HepG2 (cell line): ENCODE measurements around the gene SLC2A11. TPM values are rescaled to one million over a fixed set of nuclear protein-coding genes. Genes with fewer than 3 reads are reported as not detected.
"Not testable (repeated sequence)": the region's sequence is repeated elsewhere in the genome, so short reads cannot be mapped to it uniquely, and the experiment has no call there.

Experiments
- CREB1 ChIP-seq, 2 experiments: fragments of 450-650 bp in 1 of 2; IDR thresholded peaks; 2 replicates each; pipeline ENCODE4 v1.6.1; 2016 to 2017; ENCODE audit warnings: control low read depth in 1 of 2, mild to moderate bottlenecking in 1 of 2, missing compliant biosample characterization in 1 of 2, missing genetic modification characterization in 1 of 2
- HMG20A ChIP-seq: IDR thresholded peaks from 2 replicates; pipeline ENCODE4 v1.6.1; 2016; ENCODE audit warnings: borderline replicate concordance
- HNF4A ChIP-seq: sonication (generic); formaldehyde crosslinking; IDR thresholded peaks from 2 replicates; pipeline ENCODE4 v1.4.0; 2020; ENCODE audit warnings: missing genetic modification reagents
- JUN ChIP-seq: sonication (generic); formaldehyde crosslinking; IDR thresholded peaks from 2 replicates; pipeline ENCODE4 v1.4.0; 2020; ENCODE audit warnings: mild to moderate bottlenecking, missing genetic modification reagents
- JUNB ChIP-seq: sonication (generic); formaldehyde crosslinking; IDR thresholded peaks from 2 replicates; pipeline ENCODE4 v1.8.0; 2022; ENCODE audit warnings: missing genetic modification reagents, mild to moderate bottlenecking, borderline replicate concordance
- LCORL ChIP-seq, 2 experiments: fragments of 450-650 bp in 1 of 2; sonication (generic) in 1 of 2; formaldehyde crosslinking in 1 of 2; IDR thresholded peaks; 2 replicates each; pipeline versions ENCODE4 v1.5.0 to v1.6.1; 2017 to 2020; ENCODE audit warnings: antibody characterized with exemption in 1 of 2, missing genetic modification reagents in 1 of 2
- NCOA2 ChIP-seq: sonication (generic); formaldehyde crosslinking; IDR thresholded peaks from 2 replicates; pipeline ENCODE4 v1.8.0; 2022; ENCODE audit warnings: inconsistent platforms
- PITX1 ChIP-seq: sonication (generic); formaldehyde crosslinking; IDR thresholded peaks from 2 replicates; pipeline ENCODE4 v1.5.1; 2020; ENCODE audit warnings: mild to moderate bottlenecking, missing genetic modification reagents
- RARA ChIP-seq: IDR thresholded peaks from 2 replicates; pipeline ENCODE4 v1.6.1; 2016; ENCODE audit warnings: missing genetic modification reagents, missing compliant biosample characterization
- THAP11 ChIP-seq: IDR thresholded peaks from 2 replicates; pipeline ENCODE4 v1.6.1; 2016; ENCODE audit warnings: missing biosample characterization, missing genetic modification reagents
- YEATS4 ChIP-seq: sonication (generic); formaldehyde crosslinking; IDR thresholded peaks from 2 replicates; pipeline ENCODE4 v1.4.0; 2020; ENCODE audit warnings: missing genetic modification reagents, borderline replicate concordance
- ZMYM4 ChIP-seq: sonication (generic); formaldehyde crosslinking; IDR thresholded peaks from 2 replicates; pipeline ENCODE4 v1.8.1; 2023; ENCODE audit warnings: mild to moderate bottlenecking, missing genetic modification reagents
- ZNF629 ChIP-seq: sonication (generic); formaldehyde crosslinking; conservative IDR thresholded peaks from 2 replicates; pipeline ENCODE4 v1.5.0; 2020; ENCODE audit warnings: missing genetic modification reagents
- polyA plus RNA-seq, 8 experiments: library from polyadenylated mRNA; depleted of rRNA in 3 of 8; stranded (reverse) in 7 of 8; unstranded in 1 of 8; fragments of >200 nt; fragmentation: Illumina TruSeq in 4 of 8; extraction: Trizol in 4 of 8; gene quantifications; 2 replicates each; pipeline versions ENCODE4 v1.2.1 to v1.2.3, GENCODE V29; 2011 to 2016; ENCODE audit warnings: low read depth in 4 of 8, missing spikeins in 1 of 8, mixed read lengths in 1 of 8; ENCODE audit not compliant: insufficient read depth in 1 of 8
- total RNA-seq, 5 experiments: library from RNA; depleted of rRNA; stranded (reverse); fragments of >200 nt; fragmentation: Illumina TruSeq; extraction: Trizol; gene quantifications; 2 replicates each; pipeline ENCODE4 v1.2.3, GENCODE V29; 2016; ENCODE audit warnings: low read depth in 1 of 5
- TF ChIP-seq, protein P1 (sequence below): sonication (generic); formaldehyde crosslinking; IDR thresholded peaks from 2 replicates; pipeline ENCODE4 v1.4.0; 2020; ENCODE audit warnings: missing genetic modification reagents, borderline replicate concordance
- TF ChIP-seq, protein P2 (sequence below): IDR thresholded peaks from 2 replicates; pipeline ENCODE4 v1.4.0; 2020; ENCODE audit warnings: mild to moderate bottlenecking, missing genetic modification reagents
- TF ChIP-seq, protein P3 (sequence below): sonication (generic); formaldehyde crosslinking; IDR thresholded peaks from 2 replicates; pipeline ENCODE4 v1.9.0; 2022; ENCODE audit warnings: low read depth, missing genetic modification reagents
- TF ChIP-seq, protein P4 (sequence below): sonication (generic); formaldehyde crosslinking; IDR thresholded peaks from 2 replicates; pipeline ENCODE4 v1.4.0; 2020; ENCODE audit warnings: mild to moderate bottlenecking, missing genetic modification reagents

Gene SLC2A11
- total and polyA plus RNA-seq, 2 of the 13 experiments (the other 11 are each of a cell fraction or from before 2014, with no cell fraction given), result 15.2 to 15.4 TPM

DNA sequence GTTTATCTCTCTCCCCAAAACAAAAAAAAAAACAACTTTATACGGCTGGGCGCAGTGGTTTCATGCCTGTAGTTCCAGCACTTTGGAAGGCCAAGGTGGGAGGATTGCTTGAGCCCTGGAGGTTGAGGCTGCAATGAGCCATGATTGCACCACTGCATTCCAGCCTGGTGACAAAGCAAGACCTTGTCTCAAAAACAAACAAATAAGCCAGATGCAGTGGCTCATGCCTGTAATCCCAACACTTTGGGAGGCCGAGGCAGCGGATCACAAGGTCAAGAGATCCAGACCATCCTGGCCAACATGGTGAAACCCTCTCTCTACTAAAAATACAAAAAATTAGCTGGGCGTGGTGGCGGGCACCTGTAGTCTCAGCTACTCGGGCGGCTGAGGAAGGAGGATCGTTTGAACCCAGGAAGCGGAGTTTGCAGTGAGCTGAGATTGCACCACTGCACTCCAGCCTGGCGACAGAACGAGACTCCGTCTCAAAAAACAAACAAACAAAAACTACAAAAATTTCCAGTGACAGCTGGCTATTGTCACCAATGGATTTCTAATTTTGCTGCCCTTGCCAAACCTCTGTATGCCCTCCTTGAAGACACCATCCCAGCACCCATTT is 64.0 kb downstream of the SLC2A11 start (continued):
- TF ChIP-seq, protein P1, sequence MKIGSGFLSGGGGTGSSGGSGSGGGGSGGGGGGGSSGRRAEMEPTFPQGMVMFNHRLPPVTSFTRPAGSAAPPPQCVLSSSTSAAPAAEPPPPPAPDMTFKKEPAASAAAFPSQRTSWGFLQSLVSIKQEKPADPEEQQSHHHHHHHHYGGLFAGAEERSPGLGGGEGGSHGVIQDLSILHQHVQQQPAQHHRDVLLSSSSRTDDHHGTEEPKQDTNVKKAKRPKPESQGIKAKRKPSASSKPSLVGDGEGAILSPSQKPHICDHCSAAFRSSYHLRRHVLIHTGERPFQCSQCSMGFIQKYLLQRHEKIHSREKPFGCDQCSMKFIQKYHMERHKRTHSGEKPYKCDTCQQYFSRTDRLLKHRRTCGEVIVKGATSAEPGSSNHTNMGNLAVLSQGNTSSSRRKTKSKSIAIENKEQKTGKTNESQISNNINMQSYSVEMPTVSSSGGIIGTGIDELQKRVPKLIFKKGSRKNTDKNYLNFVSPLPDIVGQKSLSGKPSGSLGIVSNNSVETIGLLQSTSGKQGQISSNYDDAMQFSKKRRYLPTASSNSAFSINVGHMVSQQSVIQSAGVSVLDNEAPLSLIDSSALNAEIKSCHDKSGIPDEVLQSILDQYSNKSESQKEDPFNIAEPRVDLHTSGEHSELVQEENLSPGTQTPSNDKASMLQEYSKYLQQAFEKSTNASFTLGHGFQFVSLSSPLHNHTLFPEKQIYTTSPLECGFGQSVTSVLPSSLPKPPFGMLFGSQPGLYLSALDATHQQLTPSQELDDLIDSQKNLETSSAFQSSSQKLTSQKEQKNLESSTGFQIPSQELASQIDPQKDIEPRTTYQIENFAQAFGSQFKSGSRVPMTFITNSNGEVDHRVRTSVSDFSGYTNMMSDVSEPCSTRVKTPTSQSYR (CRISPR knock-in tag), result peak; percentile 32; the same call in 1 of the 2 replicates
- TF ChIP-seq YEATS4 (CRISPR knock-in tag) (peak; percentile 41; the same call in 1 of the 2 replicates), CREB1 (CRISPR knock-in tag; IDR thresholded peaks at IDR 0.05) (peak; percentile 30; the same call in 1 of the 2 replicates), RARA (CRISPR knock-in tag) (peak; percentile 70), ZNF629 (0 out of 2 replicates have a peak, but pooled peaks have one; percentile 9), JUNB (peak; percentile 92), LCORL (IDR thresholded peaks at IDR 0.05) (peak; percentile 12; the same call in 1 of the 2 replicates), LCORL (CRISPR knock-in tag; IDR thresholded peaks at IDR 0.05) (peak; percentile 77; the same call in 1 of the 2 replicates), HMG20A (CRISPR knock-in tag) (peak; percentile 73; the same call in 1 of the 2 replicates), THAP11 (CRISPR knock-in tag) (0 out of 2 replicates have a peak, but pooled peaks have one; percentile 47), HNF4A (CRISPR knock-in tag) (peak; percentile 33), ZMYM4 (peak; percentile 36; the same call in 1 of the 2 replicates), NCOA2 (CRISPR knock-in tag) (peak; percentile 61; the same call in 1 of the 2 replicates), PITX1 (peak; percentile 56; the same call in 1 of the 2 replicates), JUN (CRISPR knock-in tag) (peak; percentile 87)
- TF ChIP-seq CREB1 (IDR thresholded peaks at IDR 0.05), result not testable (repeated sequence)
- TF ChIP-seq, protein P2, sequence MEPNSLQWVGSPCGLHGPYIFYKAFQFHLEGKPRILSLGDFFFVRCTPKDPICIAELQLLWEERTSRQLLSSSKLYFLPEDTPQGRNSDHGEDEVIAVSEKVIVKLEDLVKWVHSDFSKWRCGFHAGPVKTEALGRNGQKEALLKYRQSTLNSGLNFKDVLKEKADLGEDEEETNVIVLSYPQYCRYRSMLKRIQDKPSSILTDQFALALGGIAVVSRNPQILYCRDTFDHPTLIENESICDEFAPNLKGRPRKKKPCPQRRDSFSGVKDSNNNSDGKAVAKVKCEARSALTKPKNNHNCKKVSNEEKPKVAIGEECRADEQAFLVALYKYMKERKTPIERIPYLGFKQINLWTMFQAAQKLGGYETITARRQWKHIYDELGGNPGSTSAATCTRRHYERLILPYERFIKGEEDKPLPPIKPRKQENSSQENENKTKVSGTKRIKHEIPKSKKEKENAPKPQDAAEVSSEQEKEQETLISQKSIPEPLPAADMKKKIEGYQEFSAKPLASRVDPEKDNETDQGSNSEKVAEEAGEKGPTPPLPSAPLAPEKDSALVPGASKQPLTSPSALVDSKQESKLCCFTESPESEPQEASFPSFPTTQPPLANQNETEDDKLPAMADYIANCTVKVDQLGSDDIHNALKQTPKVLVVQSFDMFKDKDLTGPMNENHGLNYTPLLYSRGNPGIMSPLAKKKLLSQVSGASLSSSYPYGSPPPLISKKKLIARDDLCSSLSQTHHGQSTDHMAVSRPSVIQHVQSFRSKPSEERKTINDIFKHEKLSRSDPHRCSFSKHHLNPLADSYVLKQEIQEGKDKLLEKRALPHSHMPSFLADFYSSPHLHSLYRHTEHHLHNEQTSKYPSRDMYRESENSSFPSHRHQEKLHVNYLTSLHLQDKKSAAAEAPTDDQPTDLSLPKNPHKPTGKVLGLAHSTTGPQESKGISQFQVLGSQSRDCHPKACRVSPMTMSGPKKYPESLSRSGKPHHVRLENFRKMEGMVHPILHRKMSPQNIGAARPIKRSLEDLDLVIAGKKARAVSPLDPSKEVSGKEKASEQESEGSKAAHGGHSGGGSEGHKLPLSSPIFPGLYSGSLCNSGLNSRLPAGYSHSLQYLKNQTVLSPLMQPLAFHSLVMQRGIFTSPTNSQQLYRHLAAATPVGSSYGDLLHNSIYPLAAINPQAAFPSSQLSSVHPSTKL (CRISPR knock-in tag), result peak; percentile 85
- TF ChIP-seq, protein P3, sequence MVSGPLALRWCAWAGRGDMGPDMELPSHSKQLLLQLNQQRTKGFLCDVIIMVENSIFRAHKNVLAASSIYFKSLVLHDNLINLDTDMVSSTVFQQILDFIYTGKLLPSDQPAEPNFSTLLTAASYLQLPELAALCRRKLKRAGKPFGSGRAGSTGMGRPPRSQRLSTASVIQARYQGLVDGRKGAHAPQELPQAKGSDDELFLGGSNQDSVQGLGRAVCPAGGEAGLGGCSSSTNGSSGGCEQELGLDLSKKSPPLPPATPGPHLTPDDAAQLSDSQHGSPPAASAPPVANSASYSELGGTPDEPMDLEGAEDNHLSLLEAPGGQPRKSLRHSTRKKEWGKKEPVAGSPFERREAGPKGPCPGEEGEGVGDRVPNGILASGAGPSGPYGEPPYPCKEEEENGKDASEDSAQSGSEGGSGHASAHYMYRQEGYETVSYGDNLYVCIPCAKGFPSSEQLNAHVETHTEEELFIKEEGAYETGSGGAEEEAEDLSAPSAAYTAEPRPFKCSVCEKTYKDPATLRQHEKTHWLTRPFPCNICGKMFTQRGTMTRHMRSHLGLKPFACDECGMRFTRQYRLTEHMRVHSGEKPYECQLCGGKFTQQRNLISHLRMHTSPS (CRISPR knock-in tag), result peak; percentile 33; the same call in 1 of the 2 replicates
- TF ChIP-seq, protein P4, sequence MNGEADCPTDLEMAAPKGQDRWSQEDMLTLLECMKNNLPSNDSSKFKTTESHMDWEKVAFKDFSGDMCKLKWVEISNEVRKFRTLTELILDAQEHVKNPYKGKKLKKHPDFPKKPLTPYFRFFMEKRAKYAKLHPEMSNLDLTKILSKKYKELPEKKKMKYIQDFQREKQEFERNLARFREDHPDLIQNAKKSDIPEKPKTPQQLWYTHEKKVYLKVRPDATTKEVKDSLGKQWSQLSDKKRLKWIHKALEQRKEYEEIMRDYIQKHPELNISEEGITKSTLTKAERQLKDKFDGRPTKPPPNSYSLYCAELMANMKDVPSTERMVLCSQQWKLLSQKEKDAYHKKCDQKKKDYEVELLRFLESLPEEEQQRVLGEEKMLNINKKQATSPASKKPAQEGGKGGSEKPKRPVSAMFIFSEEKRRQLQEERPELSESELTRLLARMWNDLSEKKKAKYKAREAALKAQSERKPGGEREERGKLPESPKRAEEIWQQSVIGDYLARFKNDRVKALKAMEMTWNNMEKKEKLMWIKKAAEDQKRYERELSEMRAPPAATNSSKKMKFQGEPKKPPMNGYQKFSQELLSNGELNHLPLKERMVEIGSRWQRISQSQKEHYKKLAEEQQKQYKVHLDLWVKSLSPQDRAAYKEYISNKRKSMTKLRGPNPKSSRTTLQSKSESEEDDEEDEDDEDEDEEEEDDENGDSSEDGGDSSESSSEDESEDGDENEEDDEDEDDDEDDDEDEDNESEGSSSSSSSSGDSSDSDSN, result peak; percentile 32; the same call in 1 of the 2 replicates
